ENCODE data around the gene P2RX3.

Gene P2RX3

GRCh38 chr11:57306161-57306876 is 31.8 kb upstream of the P2RX3 start:
- Histone ChIP-seq H3K9ac (ENCODE audit: low read depth, low read length) (no peak overlapping the region), H3K4me1 (ENCODE audit: insufficient read depth, low read length) (peaks cover 11% of the 10 kb centered on the region; the same call in 1 of the 2 replicates), H3K9me3 (ENCODE audit: control insufficient read depth, insufficient read depth, low read length) (no peaks in the 10 kb centered on the region), H3K36me3 (ENCODE audit: insufficient read depth, low read length) (peaks cover 22% of the 10 kb centered on the region)

GRCh38 chr11:57306940-57307565 is 31.1 kb upstream of the P2RX3 start:
- peaks cover 15% of the 10 kb centered on the region; the same call in 1 of the 2 replicates for H3K36me3 ChIP-seq (ENCODE audit: insufficient read depth, low read length)
- no peak overlapping the region for H3K9ac ChIP-seq (ENCODE audit: low read depth, low read length)
- peaks cover 16% of the 10 kb centered on the region for H3K4me1 ChIP-seq (ENCODE audit: insufficient read depth, low read length)

GRCh38 chr11:57307666-57308270 is 30.4 kb upstream of the P2RX3 start:
- H3K9me3 ChIP-seq (ENCODE audit: control insufficient read depth, insufficient read depth, low read length) = no peaks in the 10 kb centered on the region
- no peak overlapping the region for H3K9ac ChIP-seq (ENCODE audit: low read depth, low read length)
- H3K4me1 ChIP-seq (ENCODE audit: insufficient read depth, low read length) = peaks cover 19% of the 10 kb centered on the region
- H3K36me3 ChIP-seq (ENCODE audit: insufficient read depth, low read length) = peaks cover 15% of the 10 kb centered on the region; the same call in 1 of the 2 replicates

More at GRCh38 chr11:57306940-57307565, 31.1 kb upstream of the P2RX3 start:
- no peaks in the 10 kb centered on the region for H3K9me3 ChIP-seq (ENCODE audit: control insufficient read depth, insufficient read depth, low read length)

GRCh38 chr11:57308426-57309060 is 29.6 kb upstream of the P2RX3 start:
- Histone ChIP-seq H3K9ac (ENCODE audit: low read depth, low read length) (no peak overlapping the region), H3K4me1 (ENCODE audit: insufficient read depth, low read length) (peaks cover 19% of the 10 kb centered on the region), H3K9me3 (ENCODE audit: control insufficient read depth, insufficient read depth, low read length) (no peaks in the 10 kb centered on the region), H3K36me3 (ENCODE audit: insufficient read depth, low read length) (peaks cover 15% of the 10 kb centered on the region; the same call in 1 of the 2 replicates)

GRCh38 chr11:57309106-57310059 is 28.8 kb upstream of the P2RX3 start:
- Histone ChIP-seq H3K36me3 (ENCODE audit: insufficient read depth, low read length) (peaks cover 19% of the 10 kb centered on the region; the same call in 1 of the 2 replicates), H3K4me1 (ENCODE audit: insufficient read depth, low read length) (peaks cover 26% of the 10 kb centered on the region), H3K9me3 (ENCODE audit: control insufficient read depth, insufficient read depth, low read length) (no peaks in the 10 kb centered on the region), H3K9ac (ENCODE audit: low read depth, low read length) (no peak overlapping the region)

GRCh38 chr11:57310091-57310490 is 28.1 kb upstream of the P2RX3 start:
- H3K4me1 ChIP-seq (ENCODE audit: insufficient read depth, low read length) = peaks cover 33% of the 10 kb centered on the region

GRCh38 chr11:57310630-57311086 is 27.5 kb upstream of the P2RX3 start:
- H3K4me1 ChIP-seq (ENCODE audit: insufficient read depth, low read length) = peaks cover 35% of the 10 kb centered on the region
- peak overlapping the region; percentile 49; the same call in 1 of the 2 replicates for H3K9ac ChIP-seq (ENCODE audit: low read depth, low read length)
- H3K9me3 ChIP-seq (ENCODE audit: control insufficient read depth, insufficient read depth, low read length) = no peaks in the 10 kb centered on the region
- H3K36me3 ChIP-seq (ENCODE audit: insufficient read depth, low read length) = peaks cover 19% of the 10 kb centered on the region; the same call in 1 of the 2 replicates

More at GRCh38 chr11:57310091-57310490, 28.1 kb upstream of the P2RX3 start:
- Histone ChIP-seq H3K9ac (ENCODE audit: low read depth, low read length) (no peak overlapping the region), H3K9me3 (ENCODE audit: control insufficient read depth, insufficient read depth, low read length) (no peaks in the 10 kb centered on the region), H3K36me3 (ENCODE audit: insufficient read depth, low read length) (peaks cover 19% of the 10 kb centered on the region; the same call in 1 of the 2 replicates)

- H3K9ac ChIP-seq (ENCODE audit: low read depth, low read length) = peak overlapping the region; percentile 49
- H3K9me3 ChIP-seq (ENCODE audit: control insufficient read depth, insufficient read depth, low read length) = no peaks in the 10 kb centered on the region
- peaks cover 19% of the 10 kb centered on the region; the same call in 1 of the 2 replicates for H3K36me3 ChIP-seq (ENCODE audit: insufficient read depth, low read length)
- peaks cover 41% of the 10 kb centered on the region for H3K4me1 ChIP-seq (ENCODE audit: insufficient read depth, low read length)
These were observed 26.8 kb upstream of the P2RX3 start for GRCh38 chr11:57311109-57311936.

GRCh38 chr11:57312511-57313021 is 25.6 kb upstream of the P2RX3 start:
- Histone ChIP-seq H3K4me1 (ENCODE audit: insufficient read depth, low read length) (peaks cover 42% of the 10 kb centered on the region), H3K36me3 (ENCODE audit: insufficient read depth, low read length) (peaks cover 24% of the 10 kb centered on the region; the same call in 1 of the 2 replicates), H3K9ac (ENCODE audit: low read depth, low read length) (no peak overlapping the region), H3K9me3 (ENCODE audit: control insufficient read depth, insufficient read depth, low read length) (no peaks in the 10 kb centered on the region)

- Histone ChIP-seq H3K9ac (ENCODE audit: low read depth, low read length) (no peak overlapping the region), H3K9me3 (ENCODE audit: control insufficient read depth, insufficient read depth, low read length) (no peaks in the 10 kb centered on the region), H3K36me3 (ENCODE audit: insufficient read depth, low read length) (peaks cover 30% of the 10 kb centered on the region; the same call in 1 of the 2 replicates), H3K4me1 (ENCODE audit: insufficient read depth, low read length) (peaks cover 42% of the 10 kb centered on the region)
These were observed 24.9 kb upstream of the P2RX3 start for GRCh38 chr11:57313071-57313787.

GRCh38 chr11:57313788-57314135 is 24.4 kb upstream of the P2RX3 start:
- no peaks in the 10 kb centered on the region for H3K9me3 ChIP-seq (ENCODE audit: control insufficient read depth, insufficient read depth, low read length)
- H3K4me1 ChIP-seq (ENCODE audit: insufficient read depth, low read length) = peaks cover 42% of the 10 kb centered on the region
- H3K9ac ChIP-seq (ENCODE audit: low read depth, low read length) = no peak overlapping the region
- peaks cover 31% of the 10 kb centered on the region; the same call in 1 of the 2 replicates for H3K36me3 ChIP-seq (ENCODE audit: insufficient read depth, low read length)
